HL-60 (cell line): ENCODE data around the gene PPP1R9A.

ENCODE experiments used
- DNase-seq, 2 experiments: peaks; one replicate each; pipeline ENCODE4 v3.0.0-alpha.2; 2010 to 2020; ENCODE audit warnings: low read depth in 1 of 2, low spot score in 1 of 2
- H3K27ac ChIP-seq: fragments of 250-450 bp; sonication (Bioruptor Pico); replicated peaks from 2 replicates; pipeline ENCODE4 v1.5.1; 2020; ENCODE audit warnings: mild to moderate bottlenecking, moderate library complexity
- H3K27me3 ChIP-seq: fragments of 250-450 bp; sonication (Bioruptor Pico); 2 replicates; pipeline ENCODE4 v1.5.1; 2021; ENCODE audit warnings: mild to moderate bottlenecking, moderate library complexity; ENCODE audit not compliant: insufficient read depth, poor library complexity, severe bottlenecking
- H3K4me3 ChIP-seq: replicated peaks from 2 replicates; pipeline ENCODE4 v1.5.1; 2011; ENCODE audit warnings: mild to moderate bottlenecking, control low read depth, low read length; ENCODE audit not compliant: insufficient read depth
- CTCF ChIP-seq: IDR thresholded peaks from one replicate; pipeline ENCODE4 v1.5.1; 2011; ENCODE audit warnings: low read length, control low read depth, inconsistent platforms; ENCODE audit not compliant: insufficient read depth
- GABPA ChIP-seq: IDR thresholded peaks from 2 replicates; pipeline ENCODE4 v1.6.1; 2012; ENCODE audit warnings: low read depth
- POLR2AphosphoS5 ChIP-seq: IDR thresholded peaks from 2 replicates; pipeline ENCODE4 v1.6.1; 2012; ENCODE audit warnings: low read depth
- SPI1 ChIP-seq: IDR thresholded peaks from 2 replicates; pipeline ENCODE4 v1.6.1; 2012; ENCODE audit warnings: low read depth, mild to moderate bottlenecking, borderline replicate concordance
- TF ChIP-seq, protein P1 (sequence below): IDR thresholded peaks from 2 replicates; pipeline ENCODE4 v1.6.1; 2012; ENCODE audit warnings: low read depth; ENCODE audit not compliant: insufficient replicate concordance

PPP1R9A gene

DNA sequence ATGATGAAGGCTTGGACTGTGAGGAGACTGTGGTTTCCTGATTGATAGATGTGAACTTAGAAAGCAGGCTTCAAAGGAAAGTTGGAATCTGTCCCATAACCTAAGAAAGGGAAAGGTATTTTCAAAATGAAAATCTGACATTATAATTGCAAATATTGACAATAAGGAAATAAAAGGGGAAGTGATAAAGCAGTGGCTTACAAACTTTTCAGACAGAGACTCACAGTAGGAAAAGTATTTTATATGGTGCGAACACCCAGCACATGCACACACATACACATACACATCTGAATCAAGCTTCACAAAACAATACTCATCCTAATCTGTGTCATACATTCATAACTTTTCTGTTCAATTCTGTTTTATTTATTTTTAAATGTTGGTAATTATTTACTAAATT, 412.2 kb downstream of the PPP1R9A start:
- no peak for DNase-seq
- Histone ChIP-seq H3K27ac (no peak overlapping the region), H3K27me3 (no peaks in the 10 kb centered on the region), H3K4me3 (no peak overlapping the region)
- TF ChIP-seq, protein P1, sequence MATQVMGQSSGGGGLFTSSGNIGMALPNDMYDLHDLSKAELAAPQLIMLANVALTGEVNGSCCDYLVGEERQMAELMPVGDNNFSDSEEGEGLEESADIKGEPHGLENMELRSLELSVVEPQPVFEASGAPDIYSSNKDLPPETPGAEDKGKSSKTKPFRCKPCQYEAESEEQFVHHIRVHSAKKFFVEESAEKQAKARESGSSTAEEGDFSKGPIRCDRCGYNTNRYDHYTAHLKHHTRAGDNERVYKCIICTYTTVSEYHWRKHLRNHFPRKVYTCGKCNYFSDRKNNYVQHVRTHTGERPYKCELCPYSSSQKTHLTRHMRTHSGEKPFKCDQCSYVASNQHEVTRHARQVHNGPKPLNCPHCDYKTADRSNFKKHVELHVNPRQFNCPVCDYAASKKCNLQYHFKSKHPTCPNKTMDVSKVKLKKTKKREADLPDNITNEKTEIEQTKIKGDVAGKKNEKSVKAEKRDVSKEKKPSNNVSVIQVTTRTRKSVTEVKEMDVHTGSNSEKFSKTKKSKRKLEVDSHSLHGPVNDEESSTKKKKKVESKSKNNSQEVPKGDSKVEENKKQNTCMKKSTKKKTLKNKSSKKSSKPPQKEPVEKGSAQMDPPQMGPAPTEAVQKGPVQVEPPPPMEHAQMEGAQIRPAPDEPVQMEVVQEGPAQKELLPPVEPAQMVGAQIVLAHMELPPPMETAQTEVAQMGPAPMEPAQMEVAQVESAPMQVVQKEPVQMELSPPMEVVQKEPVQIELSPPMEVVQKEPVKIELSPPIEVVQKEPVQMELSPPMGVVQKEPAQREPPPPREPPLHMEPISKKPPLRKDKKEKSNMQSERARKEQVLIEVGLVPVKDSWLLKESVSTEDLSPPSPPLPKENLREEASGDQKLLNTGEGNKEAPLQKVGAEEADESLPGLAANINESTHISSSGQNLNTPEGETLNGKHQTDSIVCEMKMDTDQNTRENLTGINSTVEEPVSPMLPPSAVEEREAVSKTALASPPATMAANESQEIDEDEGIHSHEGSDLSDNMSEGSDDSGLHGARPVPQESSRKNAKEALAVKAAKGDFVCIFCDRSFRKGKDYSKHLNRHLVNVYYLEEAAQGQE: no peak
- peak; percentile 34; the same call in 1 of the 2 replicates for TF ChIP-seq SPI1

DNA sequence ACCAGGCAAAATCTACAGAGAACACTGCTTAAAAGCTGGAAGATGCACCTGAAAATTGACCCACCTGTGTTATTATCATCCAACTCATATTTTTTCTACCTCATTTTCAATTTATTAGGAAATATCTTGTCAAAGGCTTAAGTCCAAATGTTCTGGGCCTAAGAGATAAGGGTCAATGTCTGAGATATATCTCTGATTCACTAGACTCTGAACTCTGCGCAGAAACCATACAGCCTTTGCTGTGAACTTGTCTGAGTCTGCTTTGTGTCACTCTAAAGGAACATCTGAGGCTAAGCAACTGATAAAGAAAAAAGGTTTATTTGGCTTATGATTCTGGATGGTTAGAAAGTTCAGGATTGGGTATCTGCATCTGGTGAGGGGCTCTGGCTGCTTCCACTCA, 413.3 kb downstream of the PPP1R9A start:
- TF ChIP-seq GABPA: no peak
- TF ChIP-seq, protein P1: no peak
- no peak for TF ChIP-seq POLR2AphosphoS5
- no peak for TF ChIP-seq CTCF
- TF ChIP-seq SPI1: no peak
- Histone ChIP-seq H3K27me3 (no peaks in the 10 kb centered on the region), H3K4me3 (no peak overlapping the region), H3K27ac (no peak overlapping the region)
- DNase-seq: no peak

DNA sequence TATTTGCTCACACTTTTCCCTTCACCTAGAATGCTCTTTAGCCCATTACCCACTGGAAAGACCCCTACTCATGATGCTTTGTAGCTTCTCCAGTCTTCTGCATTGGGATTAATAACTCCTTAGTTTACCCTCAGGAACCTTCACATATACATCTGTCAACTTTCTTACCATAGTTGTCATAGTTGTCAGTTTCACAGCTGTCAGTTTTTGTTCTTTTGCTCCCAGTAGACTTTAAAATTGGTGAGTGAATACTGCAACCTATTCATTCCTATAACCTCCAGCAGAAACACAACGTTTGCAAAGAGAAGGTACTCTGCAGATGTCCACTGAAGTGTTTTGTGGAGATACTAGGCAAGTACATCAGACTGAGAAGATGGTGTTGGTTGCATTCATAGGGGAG, 414.3 kb downstream of the PPP1R9A start:
- Histone ChIP-seq H3K27ac (no peak overlapping the region), H3K4me3 (no peak overlapping the region), H3K27me3 (no peaks in the 10 kb centered on the region)
- TF ChIP-seq GABPA (no peak), POLR2AphosphoS5 (no peak), CTCF (no peak), SPI1 (no peak)
- TF ChIP-seq, protein P1: no peak
- DNase-seq: no peak

GRCh38 chr7:95322396-95322795, 415.0 kb downstream of the PPP1R9A start:
- TF ChIP-seq, protein P1: no peak
- TF ChIP-seq GABPA: no peak
- no peak for TF ChIP-seq CTCF
- no peak for TF ChIP-seq SPI1
- no peak for TF ChIP-seq POLR2AphosphoS5
- peak in 1 of 2 experiments; percentile 3 for DNase-seq
- Histone ChIP-seq H3K27me3 (no peaks in the 10 kb centered on the region), H3K27ac (no peak overlapping the region), H3K4me3 (no peak overlapping the region)
